ENCODE data around the gene TBCEL.

The TBCEL gene

DNA sequence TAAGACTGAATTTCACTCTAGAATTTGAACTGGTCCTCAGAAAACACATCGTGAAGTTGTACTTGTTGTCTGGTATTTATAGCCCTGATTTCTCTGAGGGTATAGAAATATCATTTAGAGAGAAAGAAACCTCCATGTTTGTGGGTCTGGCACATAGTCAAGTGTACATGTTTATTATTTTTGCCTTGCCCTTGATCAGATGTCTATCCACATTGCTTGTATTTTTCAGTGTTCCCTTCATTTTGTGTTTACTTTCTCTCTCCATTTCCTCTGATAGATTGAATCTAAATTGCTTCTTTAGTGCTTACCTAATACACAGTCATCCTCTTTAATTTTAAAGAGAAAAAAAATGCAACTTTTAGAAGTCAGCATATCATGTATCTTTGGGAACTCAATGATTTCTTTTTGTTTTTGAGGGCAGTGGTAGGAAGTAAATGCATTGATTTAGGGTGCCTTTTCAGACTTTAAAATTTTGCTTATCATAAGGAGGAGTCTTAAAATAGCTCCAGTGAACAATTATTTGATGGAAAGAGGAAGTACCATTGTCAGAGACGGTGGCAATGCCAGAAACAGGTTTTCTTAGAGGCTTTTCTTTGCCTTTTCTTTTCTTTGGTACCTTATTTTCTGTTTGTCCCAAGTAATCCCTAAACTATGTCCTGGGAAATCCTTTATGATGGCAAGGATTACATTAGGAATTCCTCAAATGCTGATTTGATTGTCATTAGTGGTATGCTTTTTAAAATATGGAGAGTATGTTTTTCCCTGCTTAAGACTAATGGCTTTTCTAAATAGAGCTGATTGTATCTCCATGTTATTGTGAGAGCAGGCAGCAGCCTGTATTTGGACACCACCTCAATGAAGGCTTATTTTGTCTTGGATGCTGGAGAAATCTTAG lies 47.3 kb downstream of the TBCEL start:
- no peak overlapping the region for H3K9ac ChIP-seq (ENCODE audit: insufficient read length, low read depth)
- no peak for DNase-seq (ENCODE audit: low read depth, low spot score)
- peaks cover 16% of the 10 kb centered on the region for H3K36me3 ChIP-seq (ENCODE audit: insufficient read depth, insufficient read length, low read length)
- no peak overlapping the region for H3K4me3 ChIP-seq (ENCODE audit: insufficient read length, low read depth)
- H3K27me3 ChIP-seq (ENCODE audit: insufficient read depth, insufficient read length): no peaks in the 10 kb centered on the region
- no peaks in the 10 kb centered on the region for H3K4me1 ChIP-seq (ENCODE audit: insufficient read depth, insufficient read length)
- H3K9me3 ChIP-seq (ENCODE audit: insufficient read depth, low read length): no peaks in the 10 kb centered on the region
- TF ChIP-seq SUZ12 (IDR thresholded peaks at IDR 0.05; ENCODE audit: extremely low read depth, insufficient read depth, insufficient read length) (no peak), ZNF274 (IDR thresholded peaks at IDR 0.05; ENCODE audit: low read depth, low read length) (no peak), YY1 (IDR thresholded peaks at IDR 0.05; ENCODE audit: insufficient read depth, insufficient read length) (no peak)

DNA sequence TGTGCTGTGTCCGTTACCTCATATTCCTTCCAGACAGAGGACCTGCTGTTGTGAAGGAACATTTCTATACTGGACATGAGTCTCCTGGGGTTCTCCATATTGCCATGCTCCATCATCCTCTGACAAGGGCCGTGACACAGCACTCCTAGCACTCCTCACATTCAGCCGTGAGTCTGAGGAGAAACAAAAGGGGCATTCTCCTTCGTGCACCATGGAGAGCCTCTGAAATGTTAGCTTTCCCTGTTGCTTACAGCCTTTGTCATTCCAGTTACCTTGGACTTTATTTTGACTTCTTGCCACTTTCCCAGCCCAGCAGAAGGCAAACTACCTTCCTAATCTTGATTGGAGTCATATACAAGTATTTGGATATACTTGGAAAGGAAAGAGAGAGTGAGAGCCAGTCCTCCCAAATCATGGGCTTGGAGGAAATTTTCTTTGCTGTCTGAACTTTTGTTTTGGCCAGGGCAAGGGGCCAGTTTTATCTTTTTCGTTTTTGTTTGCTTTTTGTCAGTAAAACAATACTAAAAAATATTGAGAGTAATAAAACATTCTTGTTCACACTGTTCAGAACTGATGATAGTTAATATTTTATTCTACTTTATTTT lies 48.0 kb downstream of the TBCEL start:
- no peak for TF ChIP-seq ZNF274 (IDR thresholded peaks at IDR 0.05; ENCODE audit: low read depth, low read length)
- no peak for TF ChIP-seq YY1 (IDR thresholded peaks at IDR 0.05; ENCODE audit: insufficient read depth, insufficient read length)
- no peak for TF ChIP-seq SUZ12 (IDR thresholded peaks at IDR 0.05; ENCODE audit: extremely low read depth, insufficient read depth, insufficient read length)
- peak; percentile 67 for DNase-seq (ENCODE audit: low read depth, low spot score)
- H3K9ac ChIP-seq (ENCODE audit: insufficient read length, low read depth): no peak overlapping the region

DNA sequence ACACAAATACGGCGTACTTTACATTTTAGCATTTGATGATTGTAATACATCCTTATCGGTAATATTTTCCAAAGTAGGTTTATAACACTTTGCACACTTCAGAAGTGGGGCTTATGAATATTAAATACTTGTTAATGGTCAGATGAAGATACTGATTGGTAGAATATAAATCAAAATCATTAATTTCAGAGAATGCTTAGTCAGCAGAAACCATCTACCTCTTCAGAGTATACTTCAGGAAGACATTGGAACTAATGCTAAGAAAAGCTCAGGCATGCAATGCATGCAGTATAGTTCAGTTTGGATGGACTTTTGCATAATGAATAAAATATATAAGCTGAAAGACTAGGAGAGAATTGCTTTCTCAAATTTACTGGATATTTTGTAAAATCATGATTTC lies 57.4 kb downstream of the TBCEL start:
- TF ChIP-seq ZNF274 (IDR thresholded peaks at IDR 0.05; ENCODE audit: low read depth, low read length) (no peak), YY1 (IDR thresholded peaks at IDR 0.05; ENCODE audit: insufficient read depth, insufficient read length) (no peak), SUZ12 (IDR thresholded peaks at IDR 0.05; ENCODE audit: extremely low read depth, insufficient read depth, insufficient read length) (no peak)
- H3K9ac ChIP-seq (ENCODE audit: insufficient read length, low read depth): no peak overlapping the region
- H3K4me1 ChIP-seq (ENCODE audit: insufficient read depth, insufficient read length): no peaks in the 10 kb centered on the region
- H3K27me3 ChIP-seq (ENCODE audit: insufficient read depth, insufficient read length): no peaks in the 10 kb centered on the region
- H3K4me3 ChIP-seq (ENCODE audit: insufficient read length, low read depth): no peak overlapping the region
- peaks cover 4% of the 10 kb centered on the region for H3K36me3 ChIP-seq (ENCODE audit: insufficient read depth, insufficient read length, low read length)
- no peaks in the 10 kb centered on the region for H3K9me3 ChIP-seq (ENCODE audit: insufficient read depth, low read length)
- no peak for DNase-seq (ENCODE audit: low read depth, low spot score)

More for the DNA sequence above, 48.0 kb downstream of the TBCEL start:
- no peak overlapping the region for H3K4me3 ChIP-seq (ENCODE audit: insufficient read length, low read depth)
- H3K4me1 ChIP-seq (ENCODE audit: insufficient read depth, insufficient read length): no peaks in the 10 kb centered on the region
- no peaks in the 10 kb centered on the region for H3K27me3 ChIP-seq (ENCODE audit: insufficient read depth, insufficient read length)
- H3K9me3 ChIP-seq (ENCODE audit: insufficient read depth, low read length): no peaks in the 10 kb centered on the region
- peaks cover 16% of the 10 kb centered on the region for H3K36me3 ChIP-seq (ENCODE audit: insufficient read depth, insufficient read length, low read length)

DNA sequence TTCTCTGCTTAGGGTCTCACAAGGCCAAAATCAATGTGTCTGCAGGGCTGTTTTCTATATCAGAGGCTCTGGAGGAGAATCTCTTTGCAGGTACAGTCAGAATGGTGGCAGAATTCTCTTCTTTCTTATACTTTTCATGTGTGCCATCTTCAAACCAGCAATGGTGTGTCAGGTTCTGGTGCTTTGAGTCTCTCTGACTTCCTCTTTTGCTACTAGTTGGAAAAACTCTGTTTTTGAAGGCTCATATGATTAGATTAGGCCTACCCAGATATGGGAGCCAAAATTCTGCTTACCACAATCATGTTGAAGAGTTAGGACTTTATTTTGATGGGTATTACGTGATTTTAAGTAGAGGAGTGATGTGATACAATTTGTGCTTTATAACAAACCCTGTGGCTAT lies 58.3 kb downstream of the TBCEL start:
- TF ChIP-seq YY1 (IDR thresholded peaks at IDR 0.05; ENCODE audit: insufficient read depth, insufficient read length) (no peak), SUZ12 (IDR thresholded peaks at IDR 0.05; ENCODE audit: extremely low read depth, insufficient read depth, insufficient read length) (no peak), ZNF274 (IDR thresholded peaks at IDR 0.05; ENCODE audit: low read depth, low read length) (no peak)
- no peak for DNase-seq (ENCODE audit: low read depth, low spot score)
- H3K9me3 ChIP-seq (ENCODE audit: insufficient read depth, low read length): no peaks in the 10 kb centered on the region
- H3K4me1 ChIP-seq (ENCODE audit: insufficient read depth, insufficient read length): no peaks in the 10 kb centered on the region
- H3K36me3 ChIP-seq (ENCODE audit: insufficient read depth, insufficient read length, low read length): peaks cover 9% of the 10 kb centered on the region
- H3K4me3 ChIP-seq (ENCODE audit: insufficient read length, low read depth): no peak overlapping the region
- H3K27me3 ChIP-seq (ENCODE audit: insufficient read depth, insufficient read length): no peaks in the 10 kb centered on the region
- H3K9ac ChIP-seq (ENCODE audit: insufficient read length, low read depth): no peak overlapping the region

DNA sequence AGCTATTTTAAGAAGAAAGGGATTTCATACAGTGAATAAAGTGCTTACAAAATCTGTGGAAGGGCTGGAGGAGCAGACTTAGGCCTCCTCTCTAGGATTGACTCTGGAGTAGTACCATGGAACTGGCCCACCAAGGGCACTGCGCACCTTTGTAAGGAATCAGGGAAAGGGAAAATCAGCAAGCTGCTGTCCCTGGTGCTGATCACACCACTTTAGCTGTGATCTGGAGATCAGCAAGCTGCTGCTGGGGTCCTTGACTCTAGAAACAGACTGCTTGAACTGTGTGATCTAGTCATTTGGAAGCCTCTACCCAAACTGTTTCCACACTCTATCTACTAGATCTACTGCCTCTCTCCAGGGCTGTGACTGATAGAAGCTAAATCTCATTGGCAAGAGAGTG lies 58.8 kb downstream of the TBCEL start:
- no peak for DNase-seq (ENCODE audit: low read depth, low spot score)
- TF ChIP-seq SUZ12 (IDR thresholded peaks at IDR 0.05; ENCODE audit: extremely low read depth, insufficient read depth, insufficient read length): no peak
- no peak for TF ChIP-seq ZNF274 (IDR thresholded peaks at IDR 0.05; ENCODE audit: low read depth, low read length)
- TF ChIP-seq YY1 (IDR thresholded peaks at IDR 0.05; ENCODE audit: insufficient read depth, insufficient read length): no peak
- Histone ChIP-seq H3K4me3 (ENCODE audit: insufficient read length, low read depth) (no peak overlapping the region), H3K36me3 (ENCODE audit: insufficient read depth, insufficient read length, low read length) (peaks cover 13% of the 10 kb centered on the region), H3K9ac (ENCODE audit: insufficient read length, low read depth) (no peak overlapping the region), H3K9me3 (ENCODE audit: insufficient read depth, low read length) (no peaks in the 10 kb centered on the region), H3K4me1 (ENCODE audit: insufficient read depth, insufficient read length) (no peaks in the 10 kb centered on the region), H3K27me3 (ENCODE audit: insufficient read depth, insufficient read length) (no peaks in the 10 kb centered on the region)

DNA sequence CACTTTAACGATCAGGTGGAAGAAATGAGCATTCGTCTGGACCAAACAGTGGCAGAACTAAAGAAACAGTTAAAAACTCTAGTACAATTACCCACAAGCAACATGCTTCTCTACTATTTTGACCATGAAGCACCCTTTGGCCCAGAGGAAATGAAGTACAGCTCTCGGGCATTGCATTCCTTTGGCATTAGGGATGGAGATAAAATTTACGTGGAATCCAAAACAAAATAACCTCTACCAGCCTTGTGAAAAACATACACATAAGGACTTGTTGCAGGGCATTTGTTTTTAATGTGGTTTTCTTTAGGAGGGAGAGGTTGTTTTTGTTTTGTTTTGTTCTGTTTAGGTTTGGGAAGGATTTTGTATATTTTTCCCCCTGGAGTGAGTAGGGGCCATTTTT lies 63.0 kb downstream of the TBCEL start:
- no peak for DNase-seq (ENCODE audit: low read depth, low spot score)

DNA sequence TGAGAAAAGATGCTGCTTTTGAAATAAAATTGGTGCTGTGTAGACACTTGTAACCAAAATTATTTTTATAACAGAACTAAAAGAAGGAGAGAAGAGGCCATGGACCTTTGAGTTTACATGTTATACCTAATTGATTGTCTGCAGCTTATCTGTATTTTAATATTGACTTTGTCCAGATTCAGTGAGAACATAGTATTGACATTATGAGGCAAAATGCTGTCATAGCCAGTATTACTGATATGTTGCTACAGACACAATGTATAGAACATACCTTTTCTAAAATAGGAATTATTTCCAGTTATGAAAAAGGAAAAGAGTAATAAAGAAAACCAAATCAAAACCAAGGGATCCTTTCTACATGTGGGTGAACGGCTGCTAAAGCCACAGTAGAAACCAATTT lies 65.7 kb downstream of the TBCEL start:
- Histone ChIP-seq H3K9ac (ENCODE audit: insufficient read length, low read depth) (no peak overlapping the region), H3K36me3 (ENCODE audit: insufficient read depth, insufficient read length, low read length) (peaks cover 18% of the 10 kb centered on the region), H3K27me3 (ENCODE audit: insufficient read depth, insufficient read length) (no peaks in the 10 kb centered on the region), H3K4me1 (ENCODE audit: insufficient read depth, insufficient read length) (no peaks in the 10 kb centered on the region), H3K9me3 (ENCODE audit: insufficient read depth, low read length) (no peaks in the 10 kb centered on the region), H3K4me3 (ENCODE audit: insufficient read length, low read depth) (no peak overlapping the region)
- no peak for DNase-seq (ENCODE audit: low read depth, low spot score)
- TF ChIP-seq ZNF274 (IDR thresholded peaks at IDR 0.05; ENCODE audit: low read depth, low read length) (no peak), YY1 (IDR thresholded peaks at IDR 0.05; ENCODE audit: insufficient read depth, insufficient read length) (no peak), SUZ12 (IDR thresholded peaks at IDR 0.05; ENCODE audit: extremely low read depth, insufficient read depth, insufficient read length) (no peak)

More for the DNA sequence above, 63.0 kb downstream of the TBCEL start:
- no peaks in the 10 kb centered on the region for H3K9me3 ChIP-seq (ENCODE audit: insufficient read depth, low read length)
- no peak for TF ChIP-seq ZNF274 (IDR thresholded peaks at IDR 0.05; ENCODE audit: low read depth, low read length)
- TF ChIP-seq YY1 (IDR thresholded peaks at IDR 0.05; ENCODE audit: insufficient read depth, insufficient read length): no peak
- no peak for TF ChIP-seq SUZ12 (IDR thresholded peaks at IDR 0.05; ENCODE audit: extremely low read depth, insufficient read depth, insufficient read length)
- H3K9ac ChIP-seq (ENCODE audit: insufficient read length, low read depth): no peak overlapping the region
- H3K36me3 ChIP-seq (ENCODE audit: insufficient read depth, insufficient read length, low read length): peaks cover 18% of the 10 kb centered on the region
- H3K4me3 ChIP-seq (ENCODE audit: insufficient read length, low read depth): no peak overlapping the region
- H3K4me1 ChIP-seq (ENCODE audit: insufficient read depth, insufficient read length): no peaks in the 10 kb centered on the region
- H3K27me3 ChIP-seq (ENCODE audit: insufficient read depth, insufficient read length): no peaks in the 10 kb centered on the region
